Pancreas (tissue), 10 donors: ENCODE data around the gene FRAT1. TPM values are rescaled to one million over a fixed set of nuclear protein-coding genes. Genes with fewer than 3 reads are reported as not detected.
A peak's percentile ranks its signal among the peaks of the same experiment; 100 is the strongest.
"Not testable (repeated sequence)": the region's sequence is repeated elsewhere in the genome, so short reads cannot be mapped to it uniquely, and the experiment has no call there.

Experiments used
- ATAC-seq, 4 donors: fragments of 200-7000 bp; cut with Tn5 transposase; one replicate each; pipeline versions ENCODE4 v1.8.0 to v1.9.1; 2020; ENCODE audit warnings: mild to moderate bottlenecking in 4 of 4, moderate library complexity in 4 of 4
- DNase-seq, 6 donors: peaks; one replicate each; pipeline ENCODE4 v3.0.0-alpha.2; 2020
- FAIRE-seq: peaks from 2 replicates; lab custom pipeline; 2012; peaks lifted over from hg19 to GRCh38; lab: Jason Lieb, UNC
- H3K27ac ChIP-seq, 4 donors: fragments of 200-600 bp; sonication (generic); 1 replicate in 3 of 4; 2 replicates in 1 of 4; pipeline versions ENCODE4 v1.5.0 to v1.8.0; 2020
- H3K27me3 ChIP-seq, 4 donors: fragments of 200-600 bp; one replicate each; pipeline ENCODE4 v1.8.0; 2021
- H3K36me3 ChIP-seq, 3 donors: fragments of 200-600 bp; sonication (generic) in 1 of 3; one replicate each; pipeline versions ENCODE4 v1.5.0 to v1.8.0; 2020 to 2021
- H3K4me1 ChIP-seq, 3 donors: fragments of 200-600 bp; one replicate each; pipeline ENCODE4 v1.8.0; 2021
- H3K4me3 ChIP-seq, 4 donors: fragments of 200-600 bp; sonication (generic) in 2 of 4; one replicate each; pipeline versions ENCODE4 v1.5.0 to v1.8.0; 2020 to 2021
- H3K9me3 ChIP-seq, 4 donors: fragments of 200-600 bp; one replicate each; pipeline ENCODE4 v1.8.0; 2021
- CTCF ChIP-seq, 4 donors: fragments of 200-600 bp; sonication (generic) in 3 of 4; IDR thresholded peaks; one replicate each; pipeline versions ENCODE4 v1.5.0 to v1.8.0; 2021; ENCODE audit warnings: antibody characterized with exemption in 4 of 4
- WGBS, 2 donors: extraction: QIAGEN DNeasy Blood & Tissue Kit; methylation state at CpG; one replicate each; pipeline ENCODE4 v1.1.7; 2013; 5-methylcytosine and 5-hydroxymethylcytosine counted together
- intact Hi-C, 3 donors: fragments of 100-400 bp; cut with DNase I; formaldehyde crosslinking; loops; one replicate each; pipeline versions ENCODE4 v1.11.1 to v1.14.2; 2022
- polyA plus RNA-seq, 2 donors: library from polyadenylated mRNA; stranded (reverse); fragments of 200-250 nt; gene quantifications; one replicate each; pipeline ENCODE4 v1.2.3, GENCODE V29; 2013
- total RNA-seq, 6 donors: library from RNA; stranded (reverse); fragmentation: NEBNext Ultra II Directional in 4 of 6; extraction: Animal tissue kit (Norgen Biotek cat#: 25700) in 4 of 6; gene quantifications; one replicate each; pipeline versions ENCODE4 v1.2.1 to v1.2.4, GENCODE V29; 2021 to 2023
- donor health status: healthy with polysubstance abuse.
- donor health status: DM: no; HTN: no; CAD: no; lungs with moderate emphysema.
- donor health status: DM: no; HTN: no; CAD: no.
- donor health status: control.
- donor health status: control.
- donor health status: Bipolar disorder and iron deficiency.
- donor health status: DM: yes; HTN: yes; CAD: no.
- donor health status: DM: no; HTN: no; CAD: no.
- donor health status: DM: no; HTN: no; CAD: no.
- donor health status: DM: yes; HTN: yes; CAD: no.

FRAT1 gene
- total and polyA plus RNA-seq, 8 donors: 1.6 to 5.2 (median 3.1) TPM

- ATAC-seq: no peak
- intact Hi-C loops: loop anchor here in 1 of 3 donors (10.0 kb wide), 1 partner anchor 52 kb away; no protein-coding TSS in a partner anchor
These were observed 17.4 kb downstream of the FRAT1 start for GRCh38 chr10:97336446-97336845.

GRCh38 chr10:97336942-97337831 lies 18.1 kb downstream of the FRAT1 start:
- intact Hi-C loops: loop anchor here in 1 of 3 donors (10.0 kb wide), 1 partner anchor 52 kb away; no protein-coding TSS in a partner anchor
- ATAC-seq (peak in 3 of 4 donors; percentile 2 to 23 (median 8)), FAIRE-seq (no peak)

More at GRCh38 chr10:97336446-97336845, 17.4 kb downstream of the FRAT1 start:
- WGBS, 2 donors: 26 to 28% methylated on average over 5 of the region's 5 CpGs
- Histone ChIP-seq H3K9me3 (no peaks in the 10 kb centered on the region), H3K4me3 (no peak overlapping the region), H3K4me1 (peaks cover 8 to 23% (median 14%) of the 10 kb centered on the region in 3 donors), H3K27ac (peak overlapping the region in 1 of 4 donors; percentile 69), H3K36me3 (no peaks in the 10 kb centered on the region), H3K27me3 (no peaks in the 10 kb centered on the region)
- DNase-seq (no peak), FAIRE-seq (no peak)
- no peak for TF ChIP-seq CTCF (IDR thresholded peaks at IDR 0.05)

GRCh38 chr10:97338041-97338440 lies 19.0 kb downstream of the FRAT1 start:
- no peak for DNase-seq
- TF ChIP-seq CTCF (IDR thresholded peaks at IDR 0.05): no peak

More at GRCh38 chr10:97336942-97337831, 18.1 kb downstream of the FRAT1 start:
- TF ChIP-seq CTCF (IDR thresholded peaks at IDR 0.05): no peak
- WGBS, 2 donors: 8 to 13% methylated on average over 11 of the region's 11 CpGs
- DNase-seq: peak in 3 of 6 donors; percentile 41 to 49 (median 44)
- peak overlapping the region in 2 of 4 donors; percentile 46 to 69 for H3K27ac ChIP-seq
- no peak overlapping the region for H3K4me3 ChIP-seq
- no peaks in the 10 kb centered on the region for H3K27me3 ChIP-seq
- peaks cover 3 to 16% (median 13%) of the 10 kb centered on the region in 3 donors for H3K4me1 ChIP-seq
- no peaks in the 10 kb centered on the region for H3K36me3 ChIP-seq
- no peaks in the 10 kb centered on the region for H3K9me3 ChIP-seq

GRCh38 chr10:97341416-97341815 lies 22.3 kb downstream of the FRAT1 start:
- Histone ChIP-seq H3K4me1 (peaks cover 3 to 11% (median 7%) of the 10 kb centered on the region in 3 donors), H3K27me3 (no peaks in the 10 kb centered on the region), H3K36me3 (no peaks in the 10 kb centered on the region), H3K4me3 (no peak overlapping the region), H3K9me3 (no peaks in the 10 kb centered on the region), H3K27ac (no peak overlapping the region)
- FAIRE-seq (no peak), ATAC-seq (no peak), DNase-seq (no peak)
- intact Hi-C loops: no loop called here
- TF ChIP-seq CTCF (IDR thresholded peaks at IDR 0.05): no peak
- WGBS, 2 donors: 66 to 81% methylated on average over 2 of the region's 2 CpGs

More at GRCh38 chr10:97338041-97338440, 19.0 kb downstream of the FRAT1 start:
- FAIRE-seq (no peak), ATAC-seq (no peak)
- Histone ChIP-seq H3K36me3 (no peaks in the 10 kb centered on the region), H3K27me3 (no peaks in the 10 kb centered on the region), H3K4me3 (no peak overlapping the region), H3K9me3 (no peaks in the 10 kb centered on the region), H3K4me1 (peaks cover 3 to 16% (median 13%) of the 10 kb centered on the region in 3 donors), H3K27ac (no peak overlapping the region)
- intact Hi-C loops: loop anchor here in 1 of 3 donors (10.0 kb wide), 1 partner anchor 53 kb away; no protein-coding TSS in a partner anchor
- WGBS, 2 donors: 53 to 62% methylated on average over 5 of the region's 5 CpGs

GRCh38 chr10:97343664-97344063 lies 24.6 kb downstream of the FRAT1 start:
- whole genome bisulfite sequencing, 2 donors: 83 to 87% methylated on average over 6 of the region's 6 CpGs
- H3K27ac ChIP-seq, intact Hi-C loops, H3K27me3 ChIP-seq, H3K4me3 ChIP-seq, DNase-seq, H3K9me3 ChIP-seq, FAIRE-seq, H3K36me3 ChIP-seq, ATAC-seq, H3K4me1 ChIP-seq: not testable (repeated sequence)
